GM19463 (cell line): ENCODE results near the gene MBD3.
A peak's percentile ranks its signal among the peaks of the same experiment; 100 is the strongest.

Experiments
- ATAC-seq: cut with Tn5 transposase; IDR thresholded peaks from one replicate; pipeline ENCODE4 v1.9.1; 2021; ENCODE audit warnings: mild to moderate bottlenecking, moderate library complexity; ENCODE audit not compliant: unreplicated experiment

The MBD3 gene

GRCh38 chr19:1601613-1602064 lies 9.0 kb upstream of the MBD3 start:
- ATAC-seq = no peak

GRCh38 chr19:1599460-1599846 lies 6.8 kb upstream of the MBD3 start:
- ATAC-seq = no peak

GRCh38 chr19:1598777-1599459 lies 6.3 kb upstream of the MBD3 start:
- ATAC-seq = no peak

- ATAC-seq = no peak
Observed at GRCh38 chr19:1593501-1593772, 772 bp upstream of the MBD3 start.

- peak; percentile 67 for ATAC-seq
Observed at GRCh38 chr19:1592024-1592754, 476 bp downstream of the MBD3 start.

GRCh38 chr19:1591421-1592023 lies 1.1 kb downstream of the MBD3 start:
- ATAC-seq = no peak

GRCh38 chr19:1590641-1591397 lies 1.8 kb downstream of the MBD3 start:
- ATAC-seq = no peak

- ATAC-seq = no peak
Observed at GRCh38 chr19:1587872-1588271, 4.8 kb downstream of the MBD3 start.

- no peak for ATAC-seq
Observed at GRCh38 chr19:1585243-1585580, 7.5 kb downstream of the MBD3 start.

GRCh38 chr19:1584500-1585242 lies 8.0 kb downstream of the MBD3 start:
- ATAC-seq = no peak

GRCh38 chr19:1582201-1582600 lies 10.5 kb downstream of the MBD3 start:
- no peak for ATAC-seq

GRCh38 chr19:1580957-1581356 lies 11.7 kb downstream of the MBD3 start:
- ATAC-seq = no peak

GRCh38 chr19:1580382-1580781 lies 12.3 kb downstream of the MBD3 start:
- ATAC-seq = no peak

GRCh38 chr19:1579222-1579621 lies 13.4 kb downstream of the MBD3 start:
- no peak for ATAC-seq

GRCh38 chr19:1577929-1578618 lies 14.6 kb downstream of the MBD3 start:
- ATAC-seq = no peak

GRCh38 chr19:1577090-1577928 lies 15.4 kb downstream of the MBD3 start:
- no peak for ATAC-seq

GRCh38 chr19:1576242-1577089 lies 16.2 kb downstream of the MBD3 start:
- ATAC-seq = no peak

- no peak for ATAC-seq
Observed at GRCh38 chr19:1575323-1576241, 17.1 kb downstream of the MBD3 start.
